HG03469 (cell line): ENCODE data around the gene SPATA33.
A peak's percentile ranks its signal among the peaks of the same experiment; 100 is the strongest.
"Not testable (repeated sequence)": the region's sequence is repeated elsewhere in the genome, so short reads cannot be mapped to it uniquely, and the experiment has no call there.

Experiments used
- ATAC-seq: cut with Tn5 transposase; IDR thresholded peaks from one replicate; pipeline ENCODE4 v1.9.1; 2021; ENCODE audit warnings: mild to moderate bottlenecking, moderate library complexity, moderate number of reproducible peaks; ENCODE audit not compliant: unreplicated experiment

SPATA33 gene

DNA sequence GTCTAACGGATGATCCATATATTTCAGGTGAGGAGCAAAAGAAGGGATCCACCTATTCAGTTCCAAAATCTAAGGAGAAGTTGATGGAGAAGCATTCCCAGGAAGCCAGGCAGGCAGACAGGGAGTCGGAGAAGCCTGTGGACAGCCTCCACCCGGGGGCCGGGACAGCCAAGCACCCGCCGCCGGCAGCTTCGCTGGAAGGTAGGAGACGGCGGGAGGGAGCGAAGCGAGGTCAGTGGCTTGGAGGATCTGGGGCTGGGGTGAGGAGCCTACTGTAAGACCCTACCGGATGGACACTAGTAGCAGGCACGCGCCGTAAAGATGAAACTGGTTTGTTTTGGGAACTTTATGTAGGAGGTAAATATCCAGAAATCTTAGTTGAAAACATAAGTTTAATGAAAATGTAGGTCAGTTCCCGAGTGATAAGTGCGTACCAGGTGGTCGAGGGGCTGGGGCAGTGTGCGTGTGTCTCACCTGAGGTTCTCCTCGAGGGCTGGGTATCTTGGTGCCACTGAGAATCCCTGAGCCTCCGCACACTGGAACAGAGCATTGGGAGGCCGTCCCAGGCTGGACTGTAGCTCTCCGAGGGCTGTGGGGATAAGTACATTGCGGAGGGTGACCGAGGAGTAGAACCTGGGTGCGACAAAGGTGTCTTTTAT is 714 bp downstream of the SPATA33 start:
- ATAC-seq: no peak

- no peak for ATAC-seq
Measured at GRCh38 chr16:89660146-89660545, 2.5 kb downstream of the SPATA33 start.

- no peak for ATAC-seq
Measured at GRCh38 chr16:89661215-89661614, 3.6 kb downstream of the SPATA33 start.

GRCh38 chr16:89664238-89664637 is 6.6 kb downstream of the SPATA33 start:
- not testable (repeated sequence) for ATAC-seq

DNA sequence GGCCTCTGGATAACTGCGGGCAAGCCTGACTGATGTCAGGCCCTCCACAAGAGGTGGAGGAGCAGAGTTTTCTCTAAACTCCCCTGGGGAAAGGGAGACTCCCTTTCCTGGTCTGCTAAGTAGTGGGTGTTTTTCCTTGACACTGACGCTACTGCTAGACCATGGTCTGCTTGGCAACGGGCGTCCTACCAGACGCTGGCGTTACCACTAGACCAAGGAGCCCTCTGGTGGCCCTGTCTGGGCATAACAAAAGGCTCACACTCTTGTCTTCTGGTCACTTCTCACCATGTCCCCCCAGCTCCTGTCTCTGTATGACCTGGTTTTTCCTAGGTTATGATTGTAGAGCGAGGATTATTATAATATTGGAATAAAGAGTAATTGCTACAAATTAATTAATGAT is 9.4 kb downstream of the SPATA33 start:
- ATAC-seq: not testable (repeated sequence)

- no peak for ATAC-seq
Measured at GRCh38 chr16:89667633-89668032, 10.0 kb downstream of the SPATA33 start.

DNA sequence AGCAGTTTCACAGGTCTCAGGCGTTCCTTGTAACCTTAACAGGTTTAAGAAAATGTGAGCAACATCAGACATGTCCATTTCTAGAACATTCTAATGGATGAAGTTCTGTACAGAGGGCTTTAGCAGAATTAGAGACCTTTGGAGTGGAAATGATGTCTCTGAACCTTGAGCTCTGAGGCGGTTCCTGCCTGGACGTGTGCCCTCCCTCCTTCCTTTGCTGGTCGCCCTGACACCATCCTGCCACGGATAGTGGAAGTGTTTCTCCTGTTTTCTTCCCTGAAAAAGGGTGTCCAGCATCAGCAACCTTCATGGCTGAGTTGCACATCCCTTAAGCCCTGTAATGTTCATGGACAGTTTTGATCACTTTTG is 11.1 kb downstream of the SPATA33 start:
- no peak for ATAC-seq

DNA sequence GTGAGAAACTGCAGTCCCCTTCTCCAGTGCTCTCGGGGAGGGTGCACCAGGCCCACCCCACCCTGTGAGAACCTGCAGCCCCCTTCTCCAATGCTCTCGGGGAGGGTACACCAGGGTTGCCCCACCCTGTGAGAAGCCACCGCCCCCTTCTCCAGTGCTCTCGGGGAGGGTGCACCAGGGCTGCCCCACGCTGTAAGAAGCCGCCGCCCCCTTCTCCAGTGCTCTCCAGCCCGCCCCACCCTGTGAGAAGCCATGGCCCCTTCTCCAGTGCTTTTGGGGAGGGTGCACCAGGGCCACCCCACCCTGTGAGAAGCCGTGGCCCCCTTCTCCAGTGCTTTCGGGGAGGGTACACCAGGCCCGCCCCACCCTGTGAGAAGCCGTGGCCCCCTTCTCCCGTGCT is 12.1 kb downstream of the SPATA33 start:
- ATAC-seq: no peak

DNA sequence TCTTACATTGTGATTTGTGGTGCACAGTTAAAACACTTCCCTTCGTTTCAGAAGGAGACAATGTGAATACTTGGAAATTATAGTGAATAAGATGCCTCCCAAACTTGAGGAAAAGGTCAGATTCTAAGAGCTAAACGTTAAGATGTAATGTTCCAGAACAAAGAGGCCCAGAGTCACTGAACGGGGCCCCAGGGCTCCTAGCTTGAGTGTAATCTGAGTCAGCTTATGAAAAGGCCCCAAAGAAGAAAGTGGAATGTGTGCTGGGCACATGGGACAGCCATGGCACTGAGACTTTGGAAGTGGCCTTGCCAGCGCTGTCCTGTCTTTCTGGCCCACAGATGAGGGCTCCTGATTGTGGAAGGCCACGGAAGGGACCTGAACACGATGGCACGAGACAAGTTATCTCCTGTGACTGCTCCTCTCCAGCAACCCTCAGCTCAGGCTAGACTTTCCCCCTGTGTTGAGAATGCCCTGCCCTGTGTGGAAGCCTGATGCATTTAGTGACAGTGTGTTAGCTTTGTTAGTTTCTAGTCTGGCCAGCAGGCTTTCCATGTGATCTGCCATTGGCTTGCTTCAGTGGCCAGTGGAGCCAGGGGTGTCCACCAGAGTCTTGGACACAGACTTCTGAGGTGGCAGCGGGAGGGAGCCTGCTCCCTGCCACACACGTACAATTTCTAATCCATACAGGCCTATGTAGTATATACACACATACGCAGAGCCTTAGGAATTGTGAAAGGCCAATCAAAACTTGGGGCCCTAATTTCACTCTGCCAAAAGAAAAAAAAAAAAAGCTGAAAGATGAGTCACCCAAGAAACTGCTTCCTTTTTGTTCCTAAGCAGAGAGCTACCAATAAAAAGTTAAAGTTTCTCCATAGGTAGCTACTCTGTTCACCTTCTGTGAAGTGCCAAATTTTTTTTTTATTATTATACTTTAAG is 13.1 kb downstream of the SPATA33 start:
- ATAC-seq: no peak

- not testable (repeated sequence) for ATAC-seq
Measured at GRCh38 chr16:89671565-89671964, 13.9 kb downstream of the SPATA33 start.

GRCh38 chr16:89672177-89672941 is 14.7 kb downstream of the SPATA33 start:
- ATAC-seq: no peak

GRCh38 chr16:89678258-89678657 is 20.6 kb downstream of the SPATA33 start:
- ATAC-seq: no peak

- ATAC-seq: no peak
Measured at GRCh38 chr16:89685916-89686315, 28.3 kb downstream of the SPATA33 start.

DNA sequence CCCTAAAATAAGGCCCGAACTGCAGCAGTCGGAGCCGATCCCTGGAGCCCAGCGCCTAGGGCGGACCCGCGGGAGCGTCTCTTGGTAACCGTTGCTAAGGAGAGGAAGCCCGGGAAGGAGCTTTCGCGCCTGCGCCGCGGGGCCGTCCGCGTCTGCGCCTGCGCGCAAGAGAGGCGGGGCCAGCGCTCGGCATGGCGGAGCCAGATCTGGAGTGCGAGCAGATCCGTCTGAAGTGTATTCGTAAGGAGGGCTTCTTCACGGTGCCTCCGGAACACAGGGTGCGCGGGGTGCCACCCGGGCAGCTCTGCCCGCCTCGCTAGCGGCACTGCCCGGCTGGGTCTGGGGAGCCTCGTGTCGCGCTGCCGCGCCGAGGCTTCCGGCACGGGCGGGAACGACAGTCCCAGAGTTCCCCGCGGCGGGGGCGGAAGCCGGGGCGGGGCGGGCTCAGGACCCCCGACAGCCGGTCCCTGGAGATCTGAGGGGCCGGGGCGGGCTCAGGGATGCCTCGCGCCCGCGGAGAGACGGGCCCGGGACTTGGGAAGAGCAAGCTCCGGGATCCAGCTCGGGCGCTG is 29.0 kb downstream of the SPATA33 start, which contains the start of gene CDK10:
TSS of gene CDK10 (plus strand) at position 170 of the 572 bp plus-strand sequence. CDS start at position 192, 22 bp downstream.
- ATAC-seq: peak; percentile 69

DNA sequence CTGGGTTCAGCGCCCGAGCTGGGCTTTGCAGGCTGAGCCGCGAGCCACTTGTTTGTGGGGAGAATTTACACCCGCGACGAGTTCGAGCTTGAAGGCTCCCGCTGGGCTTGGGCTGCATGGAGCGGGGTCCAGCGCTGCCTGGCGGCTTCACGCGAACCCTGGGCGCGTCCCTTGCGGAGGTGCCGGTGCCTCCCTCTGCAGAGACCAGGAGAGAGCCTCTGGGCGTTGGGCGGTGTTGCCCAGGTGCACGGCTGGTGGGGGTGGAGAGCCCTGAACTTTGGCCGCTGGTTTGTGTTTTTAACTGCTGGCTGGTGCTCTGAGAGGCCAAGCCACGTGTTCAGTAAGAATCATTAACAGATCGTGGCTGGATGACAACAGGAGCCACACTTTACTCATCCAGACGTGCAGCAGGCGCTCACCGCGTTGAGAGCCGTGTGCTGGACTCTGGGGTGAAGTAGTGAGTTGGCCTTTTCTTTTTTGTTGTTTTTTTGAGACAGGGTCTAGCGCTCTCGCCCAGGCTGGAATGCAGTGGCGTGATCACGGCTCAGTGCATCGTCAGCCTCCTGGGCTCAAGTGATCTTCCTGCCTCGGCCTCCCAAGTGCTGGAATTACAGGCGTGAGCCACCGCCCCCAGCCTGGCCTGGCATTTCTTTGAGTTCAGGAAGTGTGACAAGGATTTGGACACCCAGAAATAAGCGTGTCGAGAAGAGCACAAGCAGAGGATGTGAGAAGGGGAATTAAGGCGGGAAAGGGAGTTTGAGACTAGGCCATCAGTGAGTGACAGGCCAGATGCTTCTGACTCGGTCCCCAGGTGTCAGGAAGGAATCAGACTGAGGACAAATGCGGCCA is 29.7 kb downstream of the SPATA33 start:
- ATAC-seq: peak; percentile 8

DNA sequence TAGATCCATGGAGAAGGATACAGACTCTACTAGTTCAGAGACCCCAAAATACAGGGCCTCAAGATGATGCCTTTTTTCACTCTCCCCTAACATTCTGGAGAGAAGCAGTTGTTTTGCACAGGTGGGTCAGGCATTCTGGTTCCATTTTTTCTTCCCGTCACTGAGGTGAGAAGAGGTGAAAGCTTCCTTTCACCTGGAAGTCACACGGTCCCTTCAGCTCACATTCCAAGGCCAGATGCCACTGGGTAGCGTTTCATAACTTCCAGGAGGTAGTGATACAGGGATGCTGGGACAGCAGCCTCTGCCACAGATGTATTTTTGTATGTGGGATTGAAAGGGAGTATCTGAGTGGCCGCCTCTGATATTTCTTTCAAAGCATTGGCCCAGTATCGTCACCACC is 30.8 kb downstream of the SPATA33 start:
- ATAC-seq: no peak

DNA sequence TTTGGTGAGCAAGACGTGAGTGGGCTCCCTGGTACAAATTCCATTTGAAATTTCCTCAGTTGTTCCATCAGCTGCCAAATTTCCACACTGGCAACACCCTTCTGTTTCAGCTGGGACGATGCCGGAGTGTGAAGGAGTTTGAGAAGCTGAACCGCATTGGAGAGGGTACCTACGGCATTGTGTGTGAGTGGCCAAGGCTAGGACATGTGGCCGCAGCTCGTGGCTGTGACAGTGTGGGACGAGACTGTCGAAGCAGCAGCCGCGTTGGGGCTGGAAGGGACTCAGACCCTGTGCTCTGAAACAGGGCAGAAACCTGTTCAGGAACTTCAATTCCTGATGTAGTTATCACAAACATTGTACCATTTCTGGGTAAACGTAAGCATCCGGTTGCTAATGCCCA is 31.5 kb downstream of the SPATA33 start:
- ATAC-seq: no peak

- ATAC-seq: not testable (repeated sequence)
Measured at GRCh38 chr16:89689621-89690020, 32.0 kb downstream of the SPATA33 start.

- ATAC-seq: no peak
Measured at GRCh38 chr16:89690392-89690901, 32.8 kb downstream of the SPATA33 start.
